Measurements from ENCODE around the gene FCRL6.
A peak's percentile ranks its signal among the peaks of the same experiment; 100 is the strongest.

The FCRL6 gene

GRCh38 chr1:159832309-159832708, 30.1 kb downstream of the FCRL6 start:
- no peak for DNase-seq (ENCODE audit: low read depth in 1 of 2, low spot score in 1 of 2)

GRCh38 chr1:159835356-159835755, 33.2 kb downstream of the FCRL6 start:
- DNase-seq (ENCODE audit: low read depth in 1 of 2, low spot score in 1 of 2) = no peak

GRCh38 chr1:159835862-159836525, 33.8 kb downstream of the FCRL6 start:
- no peak for DNase-seq (ENCODE audit: low read depth in 1 of 2, low spot score in 1 of 2)

GRCh38 chr1:159838715-159839114, 36.6 kb downstream of the FCRL6 start:
- DNase-seq (ENCODE audit: low read depth in 1 of 2, low spot score in 1 of 2) = no peak

GRCh38 chr1:159839116-159839849, 37.1 kb downstream of the FCRL6 start:
- no peak for DNase-seq (ENCODE audit: low read depth in 1 of 2, low spot score in 1 of 2)

GRCh38 chr1:159841749-159842148, 39.6 kb downstream of the FCRL6 start:
- no peak for DNase-seq (ENCODE audit: low read depth in 1 of 2, low spot score in 1 of 2)

GRCh38 chr1:159843459-159843858, 41.3 kb downstream of the FCRL6 start:
- no peak for DNase-seq (ENCODE audit: low read depth in 1 of 2, low spot score in 1 of 2)

- no peak for DNase-seq (ENCODE audit: low read depth in 1 of 2, low spot score in 1 of 2)
These were observed 43.8 kb downstream of the FCRL6 start for GRCh38 chr1:159845751-159846629.

GRCh38 chr1:159847231-159847630, 45.1 kb downstream of the FCRL6 start:
- no peak for DNase-seq (ENCODE audit: low read depth in 1 of 2, low spot score in 1 of 2)

GRCh38 chr1:159848326-159848725, 46.2 kb downstream of the FCRL6 start:
- no peak for DNase-seq (ENCODE audit: low read depth in 1 of 2, low spot score in 1 of 2)

- DNase-seq (ENCODE audit: low read depth in 1 of 2, low spot score in 1 of 2) = no peak
These were observed 47.6 kb downstream of the FCRL6 start for GRCh38 chr1:159849626-159850366.

- no peak for DNase-seq (ENCODE audit: low read depth in 1 of 2, low spot score in 1 of 2)
These were observed 49.2 kb downstream of the FCRL6 start for GRCh38 chr1:159851407-159851806.

- DNase-seq (ENCODE audit: low read depth in 1 of 2, low spot score in 1 of 2) = no peak
These were observed 51.4 kb downstream of the FCRL6 start for GRCh38 chr1:159853417-159854115.

GRCh38 chr1:159854116-159854692, 52.0 kb downstream of the FCRL6 start:
- no peak for DNase-seq (ENCODE audit: low read depth in 1 of 2, low spot score in 1 of 2)

GRCh38 chr1:159854693-159855192, 52.6 kb downstream of the FCRL6 start:
- peak; percentile 48 to 60 for DNase-seq (ENCODE audit: low read depth in 1 of 2, low spot score in 1 of 2)

- DNase-seq (ENCODE audit: low read depth in 1 of 2, low spot score in 1 of 2) = no peak
These were observed 53.5 kb downstream of the FCRL6 start for GRCh38 chr1:159855709-159856108.

- no peak for DNase-seq (ENCODE audit: low read depth in 1 of 2, low spot score in 1 of 2)
These were observed 54.4 kb downstream of the FCRL6 start for GRCh38 chr1:159856576-159856975.

GRCh38 chr1:159857889-159858288, 55.7 kb downstream of the FCRL6 start:
- no peak for DNase-seq (ENCODE audit: low read depth in 1 of 2, low spot score in 1 of 2)

- DNase-seq (ENCODE audit: low read depth in 1 of 2, low spot score in 1 of 2) = no peak
These were observed 57.7 kb downstream of the FCRL6 start for GRCh38 chr1:159859767-159860322.

GRCh38 chr1:159860456-159860855, 58.3 kb downstream of the FCRL6 start:
- DNase-seq (ENCODE audit: low read depth in 1 of 2, low spot score in 1 of 2) = no peak

All from stimulated activated CD4-positive, alpha-beta T cell treated with anti-CD3 and anti-CD28 coated beads, Interleukin-15, amount 100 ng/mL, for 1 hour (primary cell).